HG03354 (cell line): ENCODE results near the gene MRPL19.

Source experiments
- ATAC-seq: cut with Tn5 transposase; IDR thresholded peaks from one replicate; pipeline ENCODE4 v1.9.1; 2021; ENCODE audit warnings: mild to moderate bottlenecking; ENCODE audit not compliant: unreplicated experiment, poor library complexity, severe bottlenecking

The MRPL19 gene

GRCh38 chr2:75646583-75647425 is at the start of gene MRPL19:
Gene MRPL19, plus strand, starts transcription at chr2:75646783. Its CDS starts 25 bp downstream, at chr2:75646808.
- ATAC-seq: peak; percentile 97

- ATAC-seq: no peak
Observed at GRCh38 chr2:75596784-75597183, 49.8 kb upstream of the MRPL19 start.

- no peak for ATAC-seq
Observed at GRCh38 chr2:75597949-75598348, 48.6 kb upstream of the MRPL19 start.

- ATAC-seq: no peak
Observed at GRCh38 chr2:75598589-75599155, 47.9 kb upstream of the MRPL19 start.

GRCh38 chr2:75600461-75601011 is 46.0 kb upstream of the MRPL19 start:
- ATAC-seq: no peak

GRCh38 chr2:75602724-75603342 is 43.8 kb upstream of the MRPL19 start:
- no peak for ATAC-seq

- ATAC-seq: no peak
Observed at GRCh38 chr2:75603477-75603876, 43.1 kb upstream of the MRPL19 start.

- ATAC-seq: no peak
Observed at GRCh38 chr2:75604484-75604883, 42.1 kb upstream of the MRPL19 start.

- no peak for ATAC-seq
Observed at GRCh38 chr2:75605770-75606529, 40.6 kb upstream of the MRPL19 start.

GRCh38 chr2:75606761-75607399 is 39.7 kb upstream of the MRPL19 start:
- no peak for ATAC-seq

- ATAC-seq: no peak
Observed at GRCh38 chr2:75607400-75607798, 39.2 kb upstream of the MRPL19 start.

GRCh38 chr2:75607988-75608683 is 38.4 kb upstream of the MRPL19 start:
- no peak for ATAC-seq

- peak; percentile 87 for ATAC-seq
Observed at GRCh38 chr2:75608684-75609333, 37.8 kb upstream of the MRPL19 start.

GRCh38 chr2:75609334-75609689 is 37.3 kb upstream of the MRPL19 start:
- no peak for ATAC-seq

GRCh38 chr2:75609937-75610508 is 36.6 kb upstream of the MRPL19 start:
- ATAC-seq: no peak

- no peak for ATAC-seq
Observed at GRCh38 chr2:75610671-75611070, 35.9 kb upstream of the MRPL19 start.

GRCh38 chr2:75612108-75612861 is 34.3 kb upstream of the MRPL19 start:
- no peak for ATAC-seq

- ATAC-seq: no peak
Observed at GRCh38 chr2:75612862-75613243, 33.7 kb upstream of the MRPL19 start.
